GM10266 (cell line): ENCODE measurements around the gene RAPGEF2.
"Not testable (repeated sequence)": the region's sequence is repeated elsewhere in the genome, so short reads cannot be mapped to it uniquely, and the experiment has no call there.

Experiments used
- DNase-seq: peaks from one replicate; pipeline ENCODE4 v3.0.0; 2012; ENCODE audit errors: extremely low spot score
- TF ChIP-seq, protein P1 (sequence below): IDR thresholded peaks from 2 replicates; pipeline ENCODE4 v1.5.1; 2012; ENCODE audit warnings: mild to moderate bottlenecking, low read depth; ENCODE audit not compliant: control insufficient read depth, insufficient read depth; ENCODE audit errors: missing control alignments

The RAPGEF2 gene, protein sequence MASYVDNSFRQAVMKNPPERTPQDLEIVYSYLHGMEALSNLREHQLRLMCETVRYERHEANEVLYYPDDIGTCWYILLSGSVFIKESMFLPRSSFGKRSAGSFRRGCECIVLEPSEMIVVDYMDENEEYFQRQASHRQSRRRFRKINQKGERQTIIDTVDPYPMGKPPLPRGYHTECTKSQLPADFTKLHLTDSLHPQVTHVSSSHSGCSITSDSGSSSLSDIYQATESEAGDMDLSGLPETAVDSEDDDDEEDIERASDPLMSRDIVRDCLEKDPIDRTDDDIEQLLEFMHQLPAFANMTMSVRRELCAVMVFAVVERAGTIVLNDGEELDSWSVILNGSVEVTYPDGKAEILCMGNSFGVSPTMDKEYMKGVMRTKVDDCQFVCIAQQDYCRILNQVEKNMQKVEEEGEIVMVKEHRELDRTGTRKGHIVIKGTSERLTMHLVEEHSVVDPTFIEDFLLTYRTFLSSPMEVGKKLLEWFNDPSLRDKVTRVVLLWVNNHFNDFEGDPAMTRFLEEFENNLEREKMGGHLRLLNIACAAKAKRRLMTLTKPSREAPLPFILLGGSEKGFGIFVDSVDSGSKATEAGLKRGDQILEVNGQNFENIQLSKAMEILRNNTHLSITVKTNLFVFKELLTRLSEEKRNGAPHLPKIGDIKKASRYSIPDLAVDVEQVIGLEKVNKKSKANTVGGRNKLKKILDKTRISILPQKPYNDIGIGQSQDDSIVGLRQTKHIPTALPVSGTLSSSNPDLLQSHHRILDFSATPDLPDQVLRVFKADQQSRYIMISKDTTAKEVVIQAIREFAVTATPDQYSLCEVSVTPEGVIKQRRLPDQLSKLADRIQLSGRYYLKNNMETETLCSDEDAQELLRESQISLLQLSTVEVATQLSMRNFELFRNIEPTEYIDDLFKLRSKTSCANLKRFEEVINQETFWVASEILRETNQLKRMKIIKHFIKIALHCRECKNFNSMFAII (N-terminal part only)

DNA sequence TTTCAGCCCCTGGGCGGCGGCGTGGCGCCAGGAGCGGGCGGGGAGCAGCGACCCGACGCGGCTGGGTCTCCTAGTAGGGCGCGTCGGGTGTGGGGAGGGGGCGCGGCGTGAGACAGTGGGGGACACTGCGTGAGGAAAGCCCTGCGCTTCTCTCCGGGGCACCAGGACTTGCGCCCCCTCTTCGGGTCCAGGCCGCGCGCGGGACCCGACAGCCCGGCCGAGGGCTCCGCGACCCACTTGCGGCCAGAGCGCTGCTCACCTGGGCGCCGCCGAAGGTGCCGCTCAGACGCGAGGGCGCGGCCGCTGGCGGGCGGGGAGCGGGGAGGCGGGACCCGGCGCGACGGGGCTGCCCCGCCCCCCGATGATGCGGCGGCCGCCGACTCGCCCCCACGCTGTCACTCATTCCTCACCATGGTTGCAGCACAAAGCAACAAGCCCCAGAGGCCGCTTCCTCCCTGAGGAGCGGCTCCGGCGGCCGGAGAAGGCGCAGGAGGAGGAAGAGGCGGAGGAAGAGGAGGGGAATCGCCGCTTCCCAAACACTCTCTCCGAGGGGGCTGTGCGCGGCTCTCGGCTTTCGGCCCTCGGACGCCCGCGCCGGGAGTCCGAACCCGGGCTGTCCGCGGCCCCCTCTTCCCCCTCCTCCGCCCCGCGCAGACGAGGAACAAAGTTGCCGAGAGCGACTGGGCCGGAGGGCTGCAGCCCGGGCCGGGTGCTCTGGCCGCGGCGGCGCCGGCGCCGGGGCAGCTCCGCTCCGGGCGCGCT, at the start of gene RAPGEF2:
TSS of gene RAPGEF2 (plus strand) at position 458 of the 762 bp plus-strand sequence. CDS start 1,084 bp downstream, outside the sequence.
- TF ChIP-seq, protein P1, sequence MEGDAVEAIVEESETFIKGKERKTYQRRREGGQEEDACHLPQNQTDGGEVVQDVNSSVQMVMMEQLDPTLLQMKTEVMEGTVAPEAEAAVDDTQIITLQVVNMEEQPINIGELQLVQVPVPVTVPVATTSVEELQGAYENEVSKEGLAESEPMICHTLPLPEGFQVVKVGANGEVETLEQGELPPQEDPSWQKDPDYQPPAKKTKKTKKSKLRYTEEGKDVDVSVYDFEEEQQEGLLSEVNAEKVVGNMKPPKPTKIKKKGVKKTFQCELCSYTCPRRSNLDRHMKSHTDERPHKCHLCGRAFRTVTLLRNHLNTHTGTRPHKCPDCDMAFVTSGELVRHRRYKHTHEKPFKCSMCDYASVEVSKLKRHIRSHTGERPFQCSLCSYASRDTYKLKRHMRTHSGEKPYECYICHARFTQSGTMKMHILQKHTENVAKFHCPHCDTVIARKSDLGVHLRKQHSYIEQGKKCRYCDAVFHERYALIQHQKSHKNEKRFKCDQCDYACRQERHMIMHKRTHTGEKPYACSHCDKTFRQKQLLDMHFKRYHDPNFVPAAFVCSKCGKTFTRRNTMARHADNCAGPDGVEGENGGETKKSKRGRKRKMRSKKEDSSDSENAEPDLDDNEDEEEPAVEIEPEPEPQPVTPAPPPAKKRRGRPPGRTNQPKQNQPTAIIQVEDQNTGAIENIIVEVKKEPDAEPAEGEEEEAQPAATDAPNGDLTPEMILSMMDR: no peak
- DNase-seq: peak; percentile 98

DNA sequence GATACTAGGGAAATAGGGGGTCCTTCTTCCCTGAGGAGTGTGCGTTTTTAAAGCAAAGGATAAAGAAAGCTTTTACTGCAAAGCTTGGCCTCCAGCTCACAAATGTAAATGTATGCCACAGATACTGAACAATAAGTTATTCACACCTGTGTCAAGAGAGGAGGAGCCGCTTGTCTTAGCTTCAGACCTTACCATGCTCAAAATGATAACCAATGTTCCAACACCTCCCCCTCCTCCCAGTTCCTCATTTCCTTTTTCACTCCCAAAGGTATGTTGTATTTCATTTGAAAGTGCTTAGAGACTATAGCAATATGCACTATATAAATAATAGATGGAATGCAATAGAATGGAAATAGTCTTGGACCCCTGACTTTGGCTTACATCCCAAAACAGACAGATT, 47.0 kb upstream of the RAPGEF2 start:
- no peak for DNase-seq
- TF ChIP-seq, protein P1: no peak

DNA sequence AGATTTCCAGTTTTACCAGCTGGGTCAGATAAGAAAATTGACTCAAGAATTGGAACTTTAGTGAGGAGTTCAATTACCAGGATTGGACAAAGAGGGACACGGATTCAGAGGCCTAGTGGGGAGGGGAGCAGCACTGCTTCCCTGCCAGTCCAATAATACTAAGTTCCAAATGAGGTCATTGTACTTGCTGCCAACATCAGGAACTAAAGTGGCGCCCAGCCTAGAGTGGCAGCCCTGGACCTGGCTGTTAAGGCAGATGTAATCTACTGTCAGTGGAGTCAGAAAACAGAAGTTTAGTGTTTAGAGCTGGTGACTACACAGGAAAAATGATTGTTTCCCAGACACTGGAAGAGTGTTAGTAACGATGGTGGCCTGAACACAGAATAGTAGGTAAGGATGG, 42.7 kb upstream of the RAPGEF2 start:
- no peak for DNase-seq
- TF ChIP-seq, protein P1: no peak

DNA sequence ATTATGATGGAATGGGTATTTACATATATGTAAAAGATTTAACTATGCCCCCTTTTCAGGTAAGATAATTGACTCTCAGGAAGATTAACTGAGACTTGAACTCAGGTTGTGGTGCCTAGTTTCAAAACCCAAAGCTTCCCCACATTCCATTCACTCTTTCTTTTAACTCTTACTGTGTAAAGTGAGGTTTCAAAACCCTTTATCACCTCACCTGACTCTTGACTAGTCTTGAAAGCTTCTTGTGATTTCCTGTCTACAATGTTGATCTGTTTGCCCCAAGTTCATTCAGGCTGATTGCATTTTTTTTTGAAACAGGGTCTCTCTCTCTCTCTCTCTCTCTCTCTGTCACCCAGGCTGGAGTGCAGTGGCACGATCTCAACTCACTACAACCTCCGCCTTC, 40.5 kb upstream of the RAPGEF2 start:
- DNase-seq: no peak
- TF ChIP-seq, protein P1: no peak

DNA sequence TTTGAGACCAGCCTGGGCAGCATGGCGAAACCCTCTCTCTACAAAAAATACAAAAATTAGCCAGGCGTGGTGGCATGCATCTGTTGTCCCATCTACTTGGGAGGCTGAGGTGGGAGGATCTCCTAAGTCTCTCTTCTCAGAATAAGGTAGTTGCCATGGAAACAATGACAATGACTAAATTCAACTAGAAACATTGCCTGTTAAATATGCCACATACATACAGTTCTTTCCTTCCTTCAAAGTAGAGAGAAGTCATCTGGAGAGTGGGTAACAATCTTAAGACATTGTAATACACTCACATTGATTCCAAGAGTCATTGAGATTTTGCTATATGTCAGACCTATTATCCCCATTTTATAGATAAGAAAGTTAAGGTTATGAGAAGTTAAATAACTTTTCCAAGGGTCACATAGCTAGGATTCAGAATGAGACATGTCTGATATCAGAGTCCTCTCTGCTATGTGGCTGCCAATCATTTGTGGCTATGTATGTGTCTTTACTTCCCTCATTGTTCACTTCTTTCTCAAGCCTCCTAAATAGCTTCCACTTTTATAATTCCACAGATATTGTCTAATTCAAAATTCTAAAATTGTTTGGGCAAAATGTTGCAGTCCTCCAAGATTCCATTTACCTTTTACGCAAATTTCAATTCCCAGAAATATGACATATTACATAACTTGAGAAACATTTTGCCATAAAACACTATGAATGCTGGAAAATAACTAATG, 37.2 kb upstream of the RAPGEF2 start:
- no peak for DNase-seq
- TF ChIP-seq, protein P1: no peak

DNA sequence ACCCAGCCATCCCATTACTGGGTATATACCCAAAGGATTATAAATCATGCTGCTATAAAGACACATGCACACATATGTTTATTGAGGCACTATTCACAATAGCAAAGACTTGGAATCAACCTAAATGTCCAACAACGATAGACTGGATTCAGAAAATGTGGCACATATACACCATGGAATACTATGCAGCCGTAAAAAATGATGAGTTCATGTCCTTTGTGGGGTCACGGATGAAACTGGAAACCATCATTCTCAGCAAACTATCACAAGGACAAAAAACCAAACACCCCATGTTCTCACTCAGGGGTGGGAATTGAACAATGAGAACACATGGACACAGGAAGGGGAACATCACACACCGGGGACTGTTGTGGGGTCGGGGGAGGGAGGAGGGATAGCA, 34.7 kb upstream of the RAPGEF2 start:
- not testable (repeated sequence) for DNase-seq
